GM20431 (cell line): ENCODE results near the gene SLC26A8.
"Not testable (repeated sequence)": the region's sequence is repeated elsewhere in the genome, so short reads cannot be mapped to it uniquely, and the experiment has no call there.

Source experiments
- in situ Hi-C: fragments of 300-500 bp; cut with MseI, MboI; formaldehyde crosslinking; loops from one replicate; pipeline ENCODE4 v1.15.0; 2020; ENCODE audit warnings: low sequenced_read_pairs; ENCODE audit not compliant: unreplicated experiment

Gene SLC26A8

DNA sequence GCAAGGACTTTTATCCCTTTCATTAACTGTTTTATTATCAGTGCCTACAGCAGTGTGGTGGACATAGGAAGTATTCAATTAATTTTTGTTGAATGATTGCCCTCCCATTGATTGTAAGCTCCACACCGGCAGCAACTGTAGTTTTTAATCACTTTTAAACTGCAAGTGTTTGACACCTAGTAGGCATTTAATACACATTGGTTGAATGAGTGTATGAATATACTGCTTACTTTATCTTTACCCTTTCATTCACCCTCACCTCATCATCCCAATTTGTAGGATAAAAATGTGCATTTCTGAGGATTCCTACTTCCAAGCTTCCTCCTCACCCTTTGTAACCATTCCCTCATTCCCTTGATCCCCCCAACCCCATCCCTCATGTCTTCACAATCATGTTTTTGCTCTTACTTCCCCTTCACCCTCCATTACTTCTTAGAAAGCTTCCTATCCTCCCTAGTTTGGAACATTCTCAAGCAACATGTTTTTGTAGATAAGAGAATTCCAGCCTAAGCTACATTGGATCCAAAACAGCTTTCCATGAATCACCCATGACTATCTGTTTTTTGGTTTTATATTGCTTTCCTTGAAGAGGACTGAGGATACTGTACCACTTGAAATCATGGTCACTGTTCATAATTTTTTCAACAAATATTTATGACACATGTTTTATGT, 955 bp upstream of the SLC26A8 start:
- in situ Hi-C loops, result no loop called here

DNA sequence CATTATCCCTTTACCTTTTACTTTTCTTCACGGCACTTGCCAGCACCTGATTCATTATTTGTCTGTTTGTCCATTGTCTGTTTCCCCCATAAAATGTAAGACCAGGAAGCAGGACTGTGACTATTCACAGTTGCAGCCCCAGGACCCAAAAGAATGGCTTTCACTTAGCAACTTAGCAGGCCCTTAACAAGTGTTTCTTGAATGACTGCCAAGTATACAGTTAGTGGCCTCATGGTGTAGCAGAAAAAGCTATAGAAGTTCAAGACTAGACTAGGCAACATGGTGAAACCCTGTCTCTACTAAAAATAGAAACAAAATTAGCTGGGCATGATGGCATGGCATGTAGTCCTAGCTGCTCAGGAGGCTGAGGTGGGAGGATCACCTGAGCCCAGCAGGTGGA, 4.3 kb downstream of the SLC26A8 start:
- in situ Hi-C loops, result no loop called here

- in situ Hi-C loops, result no loop called here
Observed at GRCh38 chr6:36019167-36019566, 5.3 kb downstream of the SLC26A8 start.

DNA sequence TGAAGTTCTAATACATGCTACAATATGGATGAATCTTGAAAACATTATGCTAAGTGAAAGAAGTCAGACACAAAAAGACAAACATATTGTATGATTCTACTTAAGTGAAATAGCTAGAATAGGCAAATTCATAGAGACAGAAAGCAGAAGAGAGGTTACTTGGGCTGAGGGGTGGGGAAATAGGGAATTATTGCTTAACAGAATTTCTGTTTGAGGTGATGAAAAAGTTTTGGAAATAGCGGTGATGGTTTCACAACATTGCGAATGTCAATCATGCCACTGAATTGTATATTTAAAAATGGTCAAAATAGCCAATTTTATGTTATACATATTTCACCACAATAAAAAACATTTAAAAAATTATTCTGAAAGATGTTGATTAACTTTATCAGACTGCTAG, 6.1 kb downstream of the SLC26A8 start:
- in situ Hi-C loops, result no loop called here

- in situ Hi-C loops, result no loop called here
Observed at GRCh38 chr6:36015666-36016065, 8.8 kb downstream of the SLC26A8 start.

DNA sequence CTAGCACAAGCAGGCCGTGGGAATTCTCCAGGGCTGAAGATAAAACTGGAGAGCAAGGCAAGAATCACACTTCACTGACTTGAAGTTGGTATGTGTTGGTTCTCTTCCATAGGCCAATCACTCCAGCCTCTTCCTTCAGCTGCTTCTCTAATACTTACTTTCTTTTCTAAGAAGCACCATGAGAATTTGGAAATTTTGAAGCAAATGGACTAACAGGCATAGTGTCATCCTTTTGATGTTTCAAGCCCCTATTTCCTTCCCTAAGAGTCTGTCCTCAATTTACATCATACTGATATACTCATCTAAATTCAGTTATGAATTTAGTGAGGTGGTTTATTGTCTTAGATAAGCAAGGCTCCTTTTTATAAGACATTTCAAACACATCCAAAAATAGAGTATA, 24.0 kb downstream of the SLC26A8 start:
- in situ Hi-C loops, result no loop called here

DNA sequence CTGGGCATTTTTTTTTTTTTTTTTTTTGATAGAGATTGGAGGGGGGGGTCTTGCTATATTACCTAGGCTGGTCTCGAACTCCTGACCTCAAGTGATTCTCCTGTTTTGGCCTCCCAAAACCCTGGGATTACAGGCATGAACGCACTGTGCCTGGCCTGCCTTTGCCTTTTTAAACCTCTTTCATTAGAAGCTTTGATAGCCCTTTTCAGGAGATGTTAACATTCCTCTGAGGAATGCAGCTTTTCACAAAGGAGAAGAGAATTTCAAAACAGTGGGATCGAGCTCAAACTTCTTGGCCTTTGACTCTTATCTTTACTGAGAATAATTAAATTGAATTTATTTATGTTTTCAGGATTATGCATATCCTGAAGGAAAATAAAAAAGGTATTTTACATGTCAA, 31.3 kb downstream of the SLC26A8 start:
- in situ Hi-C loops, result no loop called here

DNA sequence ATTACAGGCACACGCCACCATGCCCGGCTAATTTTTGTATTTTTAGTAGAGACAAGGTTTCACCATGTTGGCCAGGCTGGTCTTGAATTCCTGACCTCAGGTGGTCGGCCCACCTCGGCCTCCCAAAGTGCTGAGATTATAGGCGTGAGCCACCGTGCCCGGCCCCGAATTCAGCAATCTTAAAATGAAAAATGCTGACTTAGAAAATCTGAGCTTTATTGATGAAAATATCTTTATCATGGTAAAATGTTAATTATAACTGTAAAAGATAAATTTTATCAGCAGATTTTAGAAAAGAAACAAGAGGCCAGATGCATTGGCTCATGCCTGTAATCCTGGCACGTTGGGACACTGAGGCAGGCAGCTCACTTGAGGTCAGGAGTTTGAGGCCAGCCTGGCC, 36.4 kb downstream of the SLC26A8 start:
- in situ Hi-C loops, result not testable (repeated sequence)

- in situ Hi-C loops, result no loop called here
Observed at GRCh38 chr6:35984701-35985100, 39.7 kb downstream of the SLC26A8 start.

DNA sequence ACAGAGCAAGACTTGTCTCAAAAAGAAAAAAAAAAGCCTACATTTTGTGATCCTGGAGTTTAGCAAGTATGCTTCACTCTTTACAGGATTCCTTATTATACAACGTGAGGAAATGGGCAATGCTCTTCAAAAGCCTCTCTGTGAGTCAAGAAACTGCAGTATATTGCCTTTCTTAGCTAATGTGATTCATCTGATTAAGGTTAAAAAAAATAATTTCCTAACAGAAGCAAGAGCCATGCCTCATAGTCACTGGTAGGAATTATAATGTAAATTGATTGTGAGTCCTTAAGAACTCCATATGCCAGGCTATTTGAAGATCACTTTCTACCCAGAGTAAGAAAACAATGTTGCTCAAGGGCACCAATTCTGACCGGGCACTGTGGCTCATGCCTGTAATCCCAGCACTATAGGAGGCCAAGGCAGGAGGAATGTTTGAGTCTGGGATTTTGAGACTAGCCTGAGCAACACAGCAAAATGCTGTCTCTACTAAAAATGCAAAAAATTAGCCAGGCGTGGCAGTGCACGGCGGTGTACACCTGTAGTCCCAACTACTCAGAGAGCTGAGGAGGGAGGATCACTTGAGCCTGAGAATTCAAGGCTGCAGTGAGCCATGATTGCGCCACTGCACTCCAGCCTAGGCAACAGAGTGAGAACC, 43.3 kb downstream of the SLC26A8 start:
- in situ Hi-C loops, result no loop called here

DNA sequence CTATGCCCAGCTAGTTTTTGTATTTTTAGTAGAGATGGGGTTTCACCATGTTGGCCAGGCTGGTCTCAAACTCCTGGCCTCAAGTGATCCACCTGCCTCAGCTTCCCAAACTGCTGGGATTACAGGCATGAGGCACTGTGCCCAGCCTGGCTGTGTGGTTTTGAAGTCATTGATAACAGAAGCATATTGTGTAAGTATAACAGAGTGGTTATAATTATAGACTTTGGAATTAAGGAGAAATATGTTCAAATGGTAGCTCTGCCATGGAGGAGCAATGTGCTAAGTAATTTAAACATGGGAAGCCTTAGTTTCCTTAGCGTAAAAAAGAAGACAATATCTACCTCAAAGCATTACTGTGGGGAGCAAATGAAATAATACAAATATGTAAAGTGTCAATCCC, 44.3 kb downstream of the SLC26A8 start:
- in situ Hi-C loops, result not testable (repeated sequence)

DNA sequence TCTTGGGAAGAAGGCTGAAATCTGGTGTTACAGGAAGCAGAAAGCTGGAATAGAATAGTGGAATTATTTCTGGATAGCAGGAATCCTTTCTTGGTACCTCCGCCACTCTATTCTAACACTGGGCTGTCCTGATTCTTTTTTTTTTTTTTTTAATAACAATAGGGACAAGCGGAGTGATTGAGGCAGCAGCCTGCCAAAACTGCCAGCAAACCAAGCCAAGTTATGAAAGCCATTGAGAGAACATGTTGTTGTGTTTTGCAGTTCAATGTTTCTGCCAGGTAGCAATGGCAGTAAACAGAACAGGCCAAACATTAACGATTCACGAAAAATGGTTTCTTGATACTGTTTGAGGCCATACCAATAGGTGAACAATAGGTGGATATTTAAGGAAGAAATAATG, 47.1 kb downstream of the SLC26A8 start:
- in situ Hi-C loops, result no loop called here

DNA sequence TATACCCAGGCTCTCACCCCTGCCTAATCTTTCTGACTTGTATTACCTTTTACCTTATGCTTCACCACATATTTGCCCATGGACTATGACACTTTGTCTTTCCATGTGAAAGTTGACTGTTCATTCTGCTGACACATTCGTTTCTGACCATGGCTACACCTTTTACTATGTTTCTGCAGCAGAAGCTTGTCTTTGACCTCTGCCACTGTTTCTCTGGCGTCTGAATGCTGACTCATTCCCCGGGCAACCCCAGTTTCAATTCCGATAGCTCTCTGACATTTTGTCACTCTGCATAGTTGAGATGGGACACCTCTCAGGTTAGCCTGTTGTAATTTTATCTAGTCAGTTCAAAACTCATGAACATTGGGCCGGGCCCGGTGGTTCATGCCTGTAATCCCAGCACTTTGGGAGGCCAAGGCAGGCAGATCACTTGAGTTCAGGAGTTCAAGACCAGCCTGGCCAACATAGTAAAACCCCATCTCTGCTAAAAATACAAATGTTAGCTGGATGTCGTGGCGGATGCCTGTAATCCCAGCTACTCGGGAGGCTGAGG, 50.7 kb downstream of the SLC26A8 start:
- in situ Hi-C loops, result no loop called here

DNA sequence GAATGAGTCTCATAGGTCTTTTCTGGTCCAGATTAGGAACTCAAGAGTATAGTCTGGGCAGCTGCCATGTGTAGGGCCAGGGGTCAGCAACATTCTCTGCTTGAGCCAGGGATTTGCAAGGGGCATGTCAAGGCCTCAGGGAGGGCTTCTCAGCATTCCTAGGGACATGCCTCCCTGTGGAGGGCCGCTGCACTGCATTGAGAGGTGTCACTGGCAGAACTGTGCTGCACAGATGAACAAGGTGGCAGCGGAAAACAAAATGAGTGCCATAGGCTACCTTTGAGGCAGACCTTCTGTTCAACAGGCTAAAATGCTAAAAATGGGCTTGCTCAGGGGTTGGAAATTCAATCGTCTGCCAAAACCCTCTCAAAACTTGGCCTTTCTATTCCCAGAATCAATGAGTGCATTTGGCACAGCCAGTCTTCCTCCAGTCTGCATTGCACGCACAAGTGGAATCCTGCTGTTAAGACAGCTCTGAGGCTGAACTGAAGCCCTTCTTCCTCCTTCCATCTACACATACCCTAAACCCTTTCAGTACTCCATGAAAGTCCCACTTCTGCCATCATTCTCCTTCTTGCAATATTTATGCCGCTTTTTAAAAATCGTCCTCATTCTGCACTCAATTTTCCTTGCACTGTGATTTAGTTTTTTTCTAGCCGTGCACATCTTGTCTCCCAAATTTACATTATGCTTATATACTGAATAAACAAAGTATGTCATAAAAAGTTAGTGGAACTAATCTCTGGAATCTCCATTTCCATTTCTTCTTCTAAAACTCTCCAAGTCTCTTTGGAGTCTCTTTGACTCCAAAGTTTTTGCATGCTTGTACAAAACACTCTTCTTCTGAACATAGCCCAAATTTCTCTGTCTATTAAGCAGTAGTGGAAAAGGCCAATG, 51.7 kb downstream of the SLC26A8 start:
- in situ Hi-C loops, result no loop called here

DNA sequence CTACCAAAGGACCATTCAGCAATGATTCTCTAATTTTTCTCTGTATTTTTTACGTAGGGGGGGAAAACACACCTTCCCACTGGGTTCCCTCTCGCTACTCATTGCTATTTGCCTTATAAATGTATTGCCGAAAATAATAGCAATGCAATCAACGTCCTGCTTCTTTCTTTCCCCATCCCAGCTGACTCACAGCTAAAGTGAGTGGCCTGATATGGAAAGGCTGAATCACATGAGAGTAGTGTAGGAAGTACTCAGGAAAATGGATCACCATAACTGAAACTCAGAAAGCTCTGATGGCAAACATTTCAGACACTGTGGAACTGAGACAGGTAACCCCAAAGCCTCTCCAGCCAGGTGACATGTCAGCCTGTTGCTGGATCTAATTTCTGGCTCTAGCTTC, 54.3 kb downstream of the SLC26A8 start:
- in situ Hi-C loops, result no loop called here

DNA sequence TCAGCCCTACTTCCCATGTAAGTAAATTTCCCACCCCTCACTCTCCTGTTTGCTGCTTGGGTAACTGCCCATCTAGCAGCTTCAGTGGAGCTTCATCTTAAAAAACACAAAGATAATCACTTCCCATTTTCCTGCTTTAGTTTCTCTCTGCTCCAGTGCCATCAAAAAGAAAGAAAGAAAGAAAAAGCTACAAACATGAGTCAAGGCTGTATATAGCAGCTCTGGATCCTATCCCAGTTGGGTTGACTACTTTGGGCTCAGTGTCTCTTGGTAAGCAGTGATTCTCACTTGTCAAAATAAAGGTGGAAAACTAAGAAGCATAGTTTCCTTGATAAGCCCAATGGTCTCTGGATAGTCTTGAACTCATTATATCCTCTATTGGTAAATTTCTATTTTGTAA, 54.8 kb downstream of the SLC26A8 start:
- in situ Hi-C loops, result no loop called here

DNA sequence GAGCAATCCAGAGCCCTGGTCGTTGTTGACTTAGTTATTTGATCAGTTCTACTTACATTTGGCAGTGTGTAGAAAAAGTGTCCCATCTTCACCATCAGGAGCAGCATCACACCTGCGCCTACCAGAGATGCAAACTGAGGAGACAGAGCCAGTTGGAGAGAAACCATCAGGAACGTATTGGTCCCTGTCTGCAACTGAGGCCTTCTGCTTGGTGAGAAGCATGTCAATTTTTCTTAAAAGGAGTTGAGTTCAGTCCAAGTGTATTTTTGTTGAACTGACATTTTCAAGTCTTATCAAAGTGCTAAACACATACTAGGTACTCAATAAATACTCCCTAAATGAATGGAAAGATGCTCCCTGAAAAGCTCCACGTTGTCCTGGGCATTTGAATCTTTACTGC, 55.6 kb downstream of the SLC26A8 start:
- in situ Hi-C loops, result no loop called here

- in situ Hi-C loops, result no loop called here
Observed at GRCh38 chr6:35967076-35967774, 57.2 kb downstream of the SLC26A8 start.

DNA sequence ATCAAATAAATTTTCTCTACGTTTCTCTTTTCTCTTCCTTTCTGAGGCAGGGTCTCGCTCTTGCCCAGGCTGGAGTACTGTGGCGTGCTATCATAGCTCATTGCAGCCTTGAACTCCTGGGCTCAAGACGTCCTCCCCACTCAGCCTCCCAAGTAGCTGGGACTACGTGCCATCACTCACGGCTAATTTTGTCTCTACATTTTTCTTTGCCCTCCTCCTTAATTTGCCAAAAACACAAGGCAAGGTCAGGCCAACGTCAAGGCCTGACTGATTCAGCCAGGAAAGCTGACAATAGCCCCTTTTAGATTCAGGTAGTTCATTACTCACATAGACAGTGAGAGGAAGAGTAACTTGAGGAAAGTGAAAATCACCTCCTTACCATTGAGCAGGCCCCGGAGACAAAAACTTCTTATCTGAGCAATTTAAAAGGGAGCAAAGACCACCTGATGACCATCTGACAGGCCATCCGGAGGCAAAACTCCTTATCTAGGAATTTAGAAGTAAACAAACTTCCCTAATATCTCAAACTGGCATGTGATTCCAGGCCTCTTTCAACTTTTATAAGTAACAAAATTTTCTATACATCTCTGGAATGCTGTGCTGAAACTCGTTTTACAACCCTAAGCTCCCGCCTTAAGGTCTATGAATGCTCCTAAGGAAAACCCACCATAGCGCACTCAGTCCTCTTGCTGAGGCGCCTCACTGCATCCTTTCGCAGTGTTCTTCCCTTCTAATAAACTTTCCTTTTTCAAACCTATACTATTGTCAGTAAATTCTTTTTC, 61.5 kb downstream of the SLC26A8 start:
- in situ Hi-C loops, result no loop called here
